Camera-type eye (tissue), 1 donor: ENCODE results near the gene ASPM. TPM values are rescaled to one million over a fixed set of nuclear protein-coding genes. Genes with fewer than 3 reads are reported as not detected.

Experiments
- total RNA-seq: library from RNA; depleted of rRNA; stranded (reverse); fragments of >200 nt; gene quantifications from one replicate; pipeline ENCODE4 v1.2.3, GENCODE V29; 2014

The ASPM gene
- total RNA-seq, result 20.5 TPM

DNA sequence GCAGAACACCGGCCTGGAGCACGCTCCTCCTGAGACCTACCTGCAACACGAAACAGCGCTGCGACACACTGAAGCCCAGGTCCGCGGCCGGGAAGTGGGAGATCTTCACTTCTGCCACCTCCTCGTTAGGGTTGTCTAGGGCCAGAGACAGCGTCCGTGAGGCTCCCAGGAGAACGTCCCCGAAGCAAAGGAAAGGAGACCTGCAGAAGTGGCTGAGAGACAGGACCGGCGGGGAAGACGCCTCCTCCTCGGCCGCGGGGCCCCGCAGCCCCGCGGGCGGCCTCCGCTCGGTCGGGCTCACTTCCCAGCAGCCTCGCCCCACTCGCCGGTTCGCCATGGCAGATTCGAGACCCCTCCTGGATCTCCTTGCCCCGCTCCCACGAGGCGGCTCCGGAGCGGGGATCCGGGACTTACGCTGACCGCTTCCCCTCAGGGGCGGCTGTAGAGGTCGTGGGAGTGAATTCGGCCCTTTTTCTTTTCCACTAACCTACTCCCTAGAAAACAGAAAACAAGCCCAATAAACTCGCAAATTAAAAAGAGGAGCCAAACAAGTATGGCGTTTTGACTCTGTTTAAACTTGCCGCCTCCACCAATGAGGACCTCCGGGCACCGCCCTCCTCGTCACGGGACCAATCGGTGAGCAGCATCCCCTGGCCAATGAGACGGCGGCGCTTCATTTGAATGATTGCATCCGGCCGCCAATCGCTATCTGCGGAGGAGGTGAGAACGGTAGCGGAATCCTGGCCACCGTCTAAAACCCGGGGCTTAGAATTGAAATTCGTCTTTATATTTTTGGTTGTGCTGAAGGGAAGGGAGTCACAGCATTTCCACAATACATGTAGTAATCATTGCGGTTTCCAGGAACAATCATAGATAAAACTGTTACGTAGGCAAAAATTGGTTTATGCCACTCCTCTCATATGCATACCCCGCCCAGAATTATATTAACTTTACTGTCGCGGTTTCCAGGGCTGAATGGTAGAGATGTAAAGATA, at the start of gene ASPM:
Gene ASPM (minus strand): TSS at position 569 of the 995 bp plus-strand sequence. CDS start 232 bp downstream, at position 337.

DNA sequence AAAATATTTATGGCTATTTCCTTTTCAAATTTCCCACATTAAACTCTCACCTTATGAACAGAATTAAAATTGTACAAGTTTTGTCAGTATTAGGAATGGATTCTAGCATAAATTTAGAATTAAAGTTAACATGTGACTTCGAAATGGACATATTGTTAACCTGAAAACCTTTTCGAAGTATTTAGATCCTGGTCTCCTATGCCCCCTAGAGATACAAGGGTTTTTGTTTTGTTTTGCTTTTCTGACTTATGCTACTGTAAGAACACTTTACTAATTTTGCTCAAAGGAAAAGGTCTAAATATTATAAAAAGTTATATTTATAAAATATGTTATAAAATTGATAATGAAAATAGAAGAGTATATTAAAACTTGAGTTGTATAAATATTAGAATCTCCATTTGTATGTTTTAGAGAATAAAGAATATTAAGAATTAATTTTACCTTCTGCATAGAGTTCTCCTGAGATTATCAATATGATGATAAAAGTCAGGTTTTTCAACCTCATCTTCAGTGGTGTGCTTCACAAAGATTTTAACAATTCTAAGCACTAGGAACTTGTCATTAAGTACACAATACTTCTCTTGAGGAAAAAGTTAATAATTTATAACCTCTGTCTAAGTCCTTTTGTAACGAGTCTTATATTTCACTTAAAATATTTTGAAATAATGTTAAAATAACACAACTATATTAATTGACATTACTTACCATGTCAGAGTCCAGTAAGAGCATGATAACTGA, 79.6 kb downstream of the ASPM start, which contains the start of gene F13B:
Gene F13B (minus strand): TSS at position 542 of the 738 bp plus-strand sequence. CDS start 37 bp downstream, at position 505.

Other genes starting within 250 kb of the ASPM start
- not detected for gene CFHR2, start 202.9 kb downstream of the ASPM start, total RNA-seq
- not detected for gene CFHR5, start 169.1 kb downstream of the ASPM start, total RNA-seq
- not detected for gene F13B, start 79.4 kb downstream of the ASPM start, total RNA-seq
- gene ZBTB41, start 54.6 kb upstream of the ASPM start, total RNA-seq, result 50.0 TPM
- gene CRB1, start 121.6 kb upstream of the ASPM start, total RNA-seq, result 184 TPM